SK-N-MC (cell line): ENCODE data around the gene ARMC9.

Experiments
- EZH2 ChIP-seq: fragments of 200-600 bp; sonication (generic); IDR thresholded peaks from one replicate; pipeline ENCODE4 v1.6.1; 2017; ENCODE audit warnings: antibody characterized with exemption
- FOXP2 ChIP-seq: optimal IDR thresholded peaks from 2 replicates; pipeline ENCODE3; 2011; ENCODE audit warnings: mild to moderate bottlenecking, moderate library complexity; ENCODE audit not compliant: insufficient read depth; ENCODE audit errors: extremely low read length, control extremely low read depth
- POLR2AphosphoS5 ChIP-seq: IDR thresholded peaks from 2 replicates; pipeline ENCODE4 v1.6.1; 2012; ENCODE audit warnings: mild to moderate bottlenecking, low read depth, low read length, borderline replicate concordance

DNA sequence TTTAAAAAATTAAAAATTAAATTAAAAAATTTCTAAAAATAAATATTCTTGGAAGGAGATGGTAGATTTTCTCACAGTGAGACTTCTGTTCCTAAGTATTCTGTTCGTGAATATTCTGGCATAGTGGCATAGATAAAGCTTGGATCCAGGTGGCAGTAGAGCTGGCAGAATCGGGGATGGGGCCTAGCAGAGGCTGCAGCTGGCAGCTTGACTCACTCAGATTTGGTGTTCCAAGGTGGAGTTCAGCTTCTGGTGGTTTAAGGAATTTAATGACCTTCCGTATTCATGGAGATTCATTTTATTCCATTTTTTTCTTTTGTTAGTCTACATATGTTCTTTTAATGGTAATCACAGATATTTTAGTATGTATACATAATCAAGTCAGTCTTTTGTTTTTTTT, 19.9 kb downstream of the ARMC9 start:
- TF ChIP-seq EZH2, result no peak
- no peak for TF ChIP-seq POLR2AphosphoS5
- TF ChIP-seq FOXP2, result no peak
